ENCODE measurements around the gene CD52.
"Not testable (repeated sequence)": the region's sequence is repeated elsewhere in the genome, so short reads cannot be mapped to it uniquely, and the experiment has no call there.

Gene CD52

GRCh38 chr1:26284597-26285347 lies 33.0 kb upstream of the CD52 start:
- DNase-seq (ENCODE audit: low read depth) = peak; percentile 93

- no peak for DNase-seq (ENCODE audit: low read depth)
These were observed 32.2 kb upstream of the CD52 start for GRCh38 chr1:26285366-26286063.

- no peak for DNase-seq (ENCODE audit: low read depth)
These were observed 31.7 kb upstream of the CD52 start for GRCh38 chr1:26286064-26286416.

GRCh38 chr1:26287033-26287711 lies 30.6 kb upstream of the CD52 start:
- DNase-seq (ENCODE audit: low read depth) = no peak

- DNase-seq (ENCODE audit: low read depth) = no peak
These were observed 29.9 kb upstream of the CD52 start for GRCh38 chr1:26287811-26288210.

- DNase-seq (ENCODE audit: low read depth) = peak; percentile 54
These were observed 29.3 kb upstream of the CD52 start for GRCh38 chr1:26288311-26288941.

- no peak for DNase-seq (ENCODE audit: low read depth)
These were observed 28.3 kb upstream of the CD52 start for GRCh38 chr1:26289158-26290059.

- no peak for DNase-seq (ENCODE audit: low read depth)
These were observed 27.5 kb upstream of the CD52 start for GRCh38 chr1:26290122-26290881.

GRCh38 chr1:26290882-26291261 lies 26.9 kb upstream of the CD52 start:
- DNase-seq (ENCODE audit: low read depth) = no peak

- DNase-seq (ENCODE audit: low read depth) = no peak
These were observed 26.3 kb upstream of the CD52 start for GRCh38 chr1:26291433-26291832.

GRCh38 chr1:26291939-26292338 lies 25.8 kb upstream of the CD52 start:
- DNase-seq (ENCODE audit: low read depth) = no peak

- DNase-seq (ENCODE audit: low read depth) = not testable (repeated sequence)
These were observed 25.0 kb upstream of the CD52 start for GRCh38 chr1:26292735-26293134.

GRCh38 chr1:26293911-26294463 lies 23.8 kb upstream of the CD52 start:
- DNase-seq (ENCODE audit: low read depth) = no peak

GRCh38 chr1:26295194-26296138 lies 22.3 kb upstream of the CD52 start:
- no peak for DNase-seq (ENCODE audit: low read depth)

- DNase-seq (ENCODE audit: low read depth) = no peak
These were observed 21.3 kb upstream of the CD52 start for GRCh38 chr1:26296340-26297056.

- no peak for DNase-seq (ENCODE audit: low read depth)
These were observed 20.5 kb upstream of the CD52 start for GRCh38 chr1:26297057-26297790.

- DNase-seq (ENCODE audit: low read depth) = no peak
These were observed 20.0 kb upstream of the CD52 start for GRCh38 chr1:26297791-26298124.

- DNase-seq (ENCODE audit: low read depth) = no peak
These were observed 17.0 kb upstream of the CD52 start for GRCh38 chr1:26300578-26301275.
